ENCODE data around the gene KCTD2.

- TF ChIP-seq EZH2phosphoT487 (conservative IDR thresholded peaks at IDR 0.05; ENCODE audit: low read length) (no peak), CTCF (IDR thresholded peaks at IDR 0.05; ENCODE audit: insufficient read depth, low read length, poor library complexity, severe bottlenecking) (no peak)
Measured at GRCh38 chr17:75069783-75070182, 22.8 kb downstream of the KCTD2 start.
